Activated naive CD4-positive, alpha-beta T cell treated with Interleukin-2 at 50 U/mL for 16 hours (primary cell): ENCODE results near the gene SLC25A21.
A peak's percentile ranks its signal among the peaks of the same experiment; 100 is the strongest.

ENCODE experiments used
- DNase-seq: peaks from one replicate; pipeline ENCODE4 v3.0.0-alpha.2; 2020

The SLC25A21 gene

DNA sequence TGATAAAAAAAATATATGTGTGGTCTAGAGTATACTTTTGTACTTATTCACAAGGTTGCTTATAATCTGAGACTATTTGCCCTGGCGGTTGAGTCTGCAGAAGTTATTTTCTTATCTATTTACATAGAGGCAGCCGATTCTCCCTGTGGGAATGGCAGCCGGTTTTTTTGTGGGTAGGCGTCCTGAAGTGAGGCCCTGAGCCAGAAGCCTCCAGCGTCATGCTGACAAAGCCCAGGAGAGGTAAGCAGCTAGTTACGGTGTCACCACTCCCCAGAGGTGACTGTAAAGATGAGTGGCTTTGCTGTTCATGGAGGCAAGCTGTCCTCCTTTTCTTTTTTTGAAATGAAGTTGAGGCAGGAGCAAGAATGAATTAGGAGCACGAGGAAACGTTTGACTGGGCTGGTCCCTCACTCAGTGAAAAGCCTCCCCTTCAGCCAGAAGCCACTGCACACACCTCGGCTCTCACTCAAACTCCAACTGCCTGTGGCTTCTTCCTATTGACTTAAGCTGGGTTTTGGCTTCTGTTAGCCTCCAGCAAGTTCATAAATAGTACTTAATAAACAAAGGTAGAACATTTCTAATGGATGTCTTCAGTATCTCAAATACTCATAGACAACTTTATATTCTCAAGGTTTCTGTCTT lies 489.2 kb downstream of the SLC25A21 start:
- no peak for DNase-seq

DNA sequence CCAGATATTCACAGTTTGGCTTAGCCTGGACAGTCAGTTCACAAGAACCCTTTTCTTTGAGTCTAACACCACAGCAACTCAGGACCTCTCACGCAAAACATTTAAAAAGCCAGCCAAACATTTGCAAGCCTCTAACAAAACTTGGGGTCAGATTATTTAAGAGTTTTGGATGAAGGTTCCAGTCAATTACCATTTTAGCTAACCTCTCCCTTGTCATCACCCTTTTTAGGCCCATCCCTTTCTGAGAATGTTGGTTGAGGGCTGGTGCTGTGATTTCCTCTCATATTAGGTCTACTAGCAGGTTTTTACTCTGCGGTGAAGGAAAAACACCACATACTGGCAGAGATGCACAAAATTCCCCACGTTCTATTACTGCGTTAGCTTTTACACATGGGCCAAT lies 490.1 kb downstream of the SLC25A21 start:
- DNase-seq: no peak

DNA sequence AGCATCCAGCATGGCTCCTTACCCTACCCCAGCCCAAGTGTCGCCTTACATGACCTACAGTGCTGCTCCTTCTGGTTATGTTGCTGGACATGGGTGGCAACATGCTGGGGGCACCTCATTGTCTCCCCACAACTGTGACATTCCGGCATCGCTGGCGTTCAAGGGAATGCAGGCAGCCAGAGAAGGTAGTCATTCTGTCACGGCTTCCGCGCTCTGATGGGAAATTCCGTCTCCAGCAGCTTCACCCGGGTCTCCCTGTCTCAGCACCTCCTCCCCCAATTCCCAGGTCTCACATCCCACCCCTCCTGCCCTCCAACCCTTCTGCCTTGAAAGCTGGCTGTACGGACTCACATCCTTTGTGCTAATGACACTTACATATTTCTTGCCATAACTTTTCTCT lies 496.2 kb downstream of the SLC25A21 start:
- no peak for DNase-seq

DNA sequence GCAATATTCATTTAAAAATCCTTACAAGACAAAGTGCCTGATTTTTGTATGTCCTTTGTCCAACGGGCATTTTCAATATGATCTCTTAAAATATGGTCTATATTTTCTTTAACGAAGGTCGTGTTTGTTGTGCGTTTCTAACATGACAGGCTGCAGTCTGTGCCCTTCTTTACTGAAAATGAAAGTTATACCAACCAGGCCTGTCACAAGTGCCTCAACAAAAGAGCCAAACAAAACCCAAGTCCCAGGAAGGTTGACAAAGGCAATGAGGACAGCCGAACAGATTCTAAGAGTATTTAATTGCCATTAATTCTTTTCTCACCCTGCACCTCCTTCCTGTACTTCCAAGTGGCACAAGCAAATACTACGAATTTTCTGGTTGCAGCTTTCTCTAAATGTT lies 496.8 kb downstream of the SLC25A21 start:
- DNase-seq: no peak

DNA sequence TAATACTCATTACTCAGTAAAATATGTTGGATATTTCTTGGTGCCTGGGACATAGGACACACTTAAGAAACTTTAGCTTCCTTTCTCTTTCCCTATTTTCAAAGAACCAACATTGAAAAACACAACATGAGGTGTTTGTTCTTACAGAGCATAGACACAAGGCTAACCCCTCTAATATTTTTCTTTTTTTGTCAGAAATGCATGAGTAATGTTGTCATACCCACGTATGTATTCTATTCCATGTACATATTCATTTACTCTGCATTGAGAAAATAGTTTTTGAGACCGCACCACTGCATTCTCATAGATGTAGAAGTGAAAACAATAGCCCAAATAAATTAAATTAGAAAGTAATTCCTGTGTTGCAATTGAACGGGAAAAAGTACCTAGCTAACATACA lies 497.7 kb downstream of the SLC25A21 start:
- no peak for DNase-seq

DNA sequence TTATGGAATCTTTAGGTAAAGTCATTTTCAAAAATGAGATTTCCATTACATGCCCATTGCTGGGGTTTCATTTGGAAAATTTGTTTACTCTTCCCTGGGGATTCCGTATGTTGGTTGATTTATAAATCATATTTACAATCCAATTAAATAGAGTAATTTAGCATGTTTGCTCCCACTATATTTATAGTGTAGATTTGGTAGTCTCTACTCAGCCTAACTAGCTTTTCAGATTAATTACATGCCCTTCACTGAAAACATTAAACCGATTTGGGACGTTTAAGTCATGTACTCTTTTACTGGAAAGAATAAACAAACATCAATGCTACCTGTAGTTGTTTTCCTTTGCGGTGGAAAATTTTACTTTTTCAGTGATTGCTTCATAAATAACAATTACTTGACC lies 500.3 kb downstream of the SLC25A21 start:
- no peak for DNase-seq

DNA sequence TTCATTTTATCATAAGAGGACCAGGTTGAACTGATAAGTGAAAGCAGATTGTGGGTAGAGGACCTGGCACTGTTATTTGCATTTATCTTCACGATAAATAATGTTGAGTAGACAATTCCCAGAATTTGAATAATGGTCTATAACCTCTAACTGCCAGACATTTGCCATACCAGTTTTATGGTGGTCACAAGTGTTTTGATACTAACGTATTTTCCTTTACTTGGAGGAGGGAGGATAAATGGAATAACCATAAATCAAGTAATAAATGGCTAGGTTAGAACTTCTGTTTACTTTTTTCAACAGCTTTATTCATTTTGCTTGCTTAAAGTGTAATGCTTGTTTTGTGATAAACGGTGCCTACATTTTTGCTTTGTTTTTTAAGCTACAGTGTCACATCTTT lies 501.3 kb downstream of the SLC25A21 start:
- no peak for DNase-seq

DNA sequence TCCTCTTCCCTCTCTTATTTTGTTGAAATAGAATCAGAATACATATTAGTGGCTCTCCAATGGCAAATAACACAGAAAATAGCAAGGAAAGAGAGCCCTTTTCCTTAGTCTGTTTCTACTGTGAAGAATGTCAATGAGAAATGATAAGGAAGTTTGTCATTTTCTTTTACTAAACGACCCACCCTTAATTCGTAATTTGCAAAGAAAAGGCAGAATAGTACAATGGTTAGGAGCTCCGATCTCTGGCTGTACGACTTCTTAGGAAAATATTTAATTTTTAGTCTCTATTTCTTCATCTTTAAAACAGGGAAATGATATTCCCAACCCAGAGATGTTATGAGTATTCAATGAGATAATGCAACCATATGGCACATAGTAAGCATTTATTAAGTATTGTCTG lies 504.7 kb downstream of the SLC25A21 start:
- no peak for DNase-seq

DNA sequence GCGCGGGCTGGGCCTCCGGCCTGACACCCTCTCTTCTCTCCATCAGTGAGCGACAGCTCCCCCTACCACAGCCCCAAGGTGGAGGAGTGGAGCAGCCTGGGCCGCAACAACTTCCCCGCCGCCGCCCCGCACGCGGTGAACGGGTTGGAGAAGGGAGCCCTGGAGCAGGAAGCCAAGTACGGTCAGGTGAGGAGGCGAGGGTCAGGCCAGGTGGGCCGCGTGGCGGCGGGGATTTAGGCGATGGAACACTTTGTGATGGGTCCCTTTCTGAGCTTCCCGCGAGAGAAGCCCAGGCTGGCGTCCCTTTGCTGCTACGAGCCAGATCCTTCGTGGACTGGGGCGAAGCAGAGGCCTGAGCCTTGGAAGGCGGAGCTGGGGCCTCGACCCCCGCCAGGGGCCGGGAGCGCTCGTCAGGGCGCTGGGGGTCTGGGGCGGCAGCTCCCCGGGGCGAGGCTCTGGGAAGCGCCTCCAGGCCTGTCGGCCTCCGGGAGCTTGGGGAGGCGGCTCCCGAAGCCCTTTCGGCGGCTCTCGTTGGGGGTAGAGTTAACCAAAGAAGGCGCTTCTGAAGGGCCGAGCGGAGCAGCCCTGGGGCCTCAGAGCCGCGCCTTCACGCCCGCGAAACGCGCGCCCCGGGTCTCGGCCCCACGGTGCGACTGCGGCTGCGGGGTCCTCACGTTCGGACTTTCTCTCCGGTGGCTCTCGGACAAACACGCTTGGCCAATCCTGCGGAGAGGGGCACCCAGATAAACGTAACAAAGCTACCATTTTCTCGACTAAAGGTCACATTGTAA lies 505.8 kb downstream of the SLC25A21 start:
- DNase-seq: no peak

DNA sequence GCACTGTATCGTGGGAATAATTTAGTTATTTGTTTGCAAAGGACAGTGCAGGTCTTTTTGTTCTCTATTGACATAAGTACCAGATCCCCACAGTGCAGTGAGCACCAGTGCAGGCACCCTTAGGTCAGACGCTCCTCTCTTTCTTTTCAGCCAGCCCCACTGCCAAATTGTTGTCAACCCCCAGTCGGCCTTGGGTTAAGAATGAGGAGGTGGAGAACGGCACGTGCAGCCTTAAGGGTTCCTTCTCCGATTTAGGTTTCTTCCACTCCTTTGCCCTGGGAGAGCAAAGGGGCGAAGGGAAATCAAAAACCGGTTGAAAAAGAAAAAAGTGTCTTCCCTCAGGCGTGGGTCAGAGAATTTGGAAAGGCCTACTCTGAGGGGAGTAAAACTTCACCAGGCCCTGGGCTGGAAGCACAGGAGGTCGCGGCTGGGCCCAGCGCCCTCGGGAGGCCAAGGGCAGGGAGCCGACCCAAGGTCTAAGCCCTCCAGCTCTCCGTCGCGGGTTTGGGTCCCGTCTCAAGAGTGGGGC lies 506.5 kb downstream of the SLC25A21 start:
- DNase-seq: no peak

DNA sequence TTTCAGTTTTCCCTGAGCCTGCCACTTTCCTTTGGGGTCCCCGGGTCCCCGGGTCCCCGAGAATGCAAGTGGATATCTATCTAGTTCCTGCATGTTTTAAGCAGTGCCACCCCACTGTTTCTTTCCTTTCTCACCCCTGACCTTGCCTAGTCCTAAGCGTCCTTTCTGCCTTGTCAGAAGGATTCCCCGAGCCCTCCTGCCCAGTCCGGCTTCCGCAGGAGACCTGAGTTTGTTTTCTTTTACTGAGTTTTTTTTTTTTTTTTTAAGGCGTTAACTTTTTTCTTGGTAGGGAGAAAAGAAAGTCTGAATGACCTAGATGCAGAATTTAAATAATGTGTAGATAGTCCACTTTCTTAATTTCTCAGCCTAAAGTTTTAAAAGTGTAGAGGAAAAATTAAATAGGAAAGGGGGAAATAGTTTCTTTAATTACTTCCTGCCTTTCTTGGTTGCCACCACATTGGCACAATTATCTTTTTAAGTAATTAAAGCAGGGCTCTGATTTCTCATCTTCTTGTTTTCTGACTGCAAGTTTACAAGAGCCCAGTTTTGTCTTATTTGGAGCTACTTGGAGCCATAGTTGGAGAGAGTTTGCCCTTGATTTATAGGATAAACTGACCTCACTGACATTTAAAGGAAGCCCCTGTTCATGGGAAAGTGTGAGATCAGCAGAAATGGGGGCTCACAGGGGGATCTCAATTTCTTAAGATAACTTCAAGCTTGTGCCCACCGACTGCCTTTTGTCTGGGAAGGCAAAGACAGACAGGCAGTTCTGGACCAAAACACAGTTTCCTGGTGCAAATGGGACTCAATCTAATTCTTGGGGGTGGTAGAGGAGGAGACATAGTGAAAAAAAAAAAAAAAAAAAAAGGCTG lies 507.8 kb downstream of the SLC25A21 start:
- no peak for DNase-seq

DNA sequence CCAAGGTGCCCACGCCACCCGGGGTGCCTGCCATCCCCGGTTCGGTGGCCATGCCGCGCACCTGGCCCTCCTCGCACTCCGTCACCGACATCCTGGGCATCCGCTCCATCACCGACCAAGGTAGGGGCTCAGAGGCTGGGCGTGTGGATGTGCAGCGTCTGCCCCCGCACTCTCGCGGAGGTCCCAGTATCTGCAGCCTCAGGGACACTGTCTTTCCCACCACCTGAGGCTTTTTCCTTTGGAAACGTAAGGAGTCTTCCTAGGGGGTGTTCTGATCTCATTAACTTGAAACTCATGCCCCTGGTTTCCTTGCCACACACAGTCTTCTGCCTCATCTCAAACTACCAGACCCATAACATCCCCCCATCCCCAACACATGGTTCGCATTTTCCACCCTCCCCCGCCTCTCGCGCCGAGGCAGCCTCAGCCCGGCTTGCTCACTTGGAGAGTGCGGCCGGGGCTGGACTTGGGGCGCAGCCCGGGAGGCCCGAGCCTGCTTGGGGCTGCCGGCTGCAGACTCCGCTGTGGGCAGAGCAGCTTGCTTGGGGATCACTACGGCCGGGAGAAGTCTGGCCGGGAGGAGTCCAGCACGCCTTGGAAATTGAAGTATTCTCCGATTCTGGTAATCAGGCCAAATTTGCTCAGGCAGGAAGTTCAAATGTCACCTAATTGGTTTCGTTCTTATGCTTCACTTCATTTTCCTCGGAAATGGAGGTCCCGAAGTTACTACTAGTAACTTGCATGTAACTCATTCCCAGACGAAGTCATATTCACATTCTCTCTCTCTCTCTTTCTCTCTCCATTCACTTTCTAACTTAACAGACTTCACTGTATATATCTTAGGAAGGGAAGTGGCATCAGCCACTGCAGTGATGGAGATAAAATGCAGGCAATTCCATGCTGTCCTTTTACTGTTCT lies 508.7 kb downstream of the SLC25A21 start:
- no peak for DNase-seq

DNA sequence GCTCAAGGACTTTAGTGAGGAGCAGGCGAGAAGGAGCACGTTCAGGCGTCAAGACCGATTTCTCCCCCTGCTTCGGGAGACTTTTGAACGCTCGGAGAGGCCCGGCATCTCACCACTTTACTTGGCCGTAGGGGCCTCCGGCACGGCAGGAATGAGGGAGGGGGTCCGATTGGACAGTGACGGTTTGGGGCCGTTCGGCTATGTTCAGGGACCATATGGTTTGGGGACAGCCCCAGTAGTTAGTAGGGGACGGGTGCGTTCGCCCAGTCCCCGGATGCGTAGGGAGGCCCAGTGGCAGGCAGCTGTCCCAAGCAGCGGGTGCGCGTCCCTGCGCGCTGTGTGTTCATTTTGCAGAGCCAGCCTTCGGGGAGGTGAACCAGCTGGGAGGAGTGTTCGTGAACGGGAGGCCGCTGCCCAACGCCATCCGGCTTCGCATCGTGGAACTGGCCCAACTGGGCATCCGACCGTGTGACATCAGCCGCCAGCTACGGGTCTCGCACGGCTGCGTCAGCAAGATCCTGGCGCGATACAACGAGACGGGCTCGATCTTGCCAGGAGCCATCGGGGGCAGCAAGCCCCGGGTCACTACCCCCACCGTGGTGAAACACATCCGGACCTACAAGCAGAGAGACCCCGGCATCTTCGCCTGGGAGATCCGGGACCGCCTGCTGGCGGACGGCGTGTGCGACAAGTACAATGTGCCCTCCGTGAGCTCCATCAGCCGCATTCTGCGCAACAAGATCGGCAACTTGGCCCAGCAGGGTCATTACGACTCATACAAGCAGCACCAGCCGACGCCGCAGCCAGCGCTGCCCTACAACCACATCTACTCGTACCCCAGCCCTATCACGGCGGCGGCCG lies 509.6 kb downstream of the SLC25A21 start:
- no peak for DNase-seq

DNA sequence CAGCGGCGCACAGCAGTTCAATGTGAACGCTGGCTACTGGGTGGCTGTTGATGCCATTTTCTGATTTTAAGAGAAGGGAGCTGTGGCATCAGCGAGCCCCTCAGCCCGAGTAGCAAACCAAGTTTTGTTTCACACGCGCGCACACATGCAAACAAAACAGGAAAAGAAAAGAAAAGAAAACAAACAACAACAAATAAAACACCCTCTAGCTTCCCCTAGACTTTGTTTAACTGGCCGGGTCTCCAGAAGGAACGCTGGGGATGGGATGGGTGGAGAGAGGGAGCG lies 510.2 kb downstream of the SLC25A21 start:
- no peak for DNase-seq

DNA sequence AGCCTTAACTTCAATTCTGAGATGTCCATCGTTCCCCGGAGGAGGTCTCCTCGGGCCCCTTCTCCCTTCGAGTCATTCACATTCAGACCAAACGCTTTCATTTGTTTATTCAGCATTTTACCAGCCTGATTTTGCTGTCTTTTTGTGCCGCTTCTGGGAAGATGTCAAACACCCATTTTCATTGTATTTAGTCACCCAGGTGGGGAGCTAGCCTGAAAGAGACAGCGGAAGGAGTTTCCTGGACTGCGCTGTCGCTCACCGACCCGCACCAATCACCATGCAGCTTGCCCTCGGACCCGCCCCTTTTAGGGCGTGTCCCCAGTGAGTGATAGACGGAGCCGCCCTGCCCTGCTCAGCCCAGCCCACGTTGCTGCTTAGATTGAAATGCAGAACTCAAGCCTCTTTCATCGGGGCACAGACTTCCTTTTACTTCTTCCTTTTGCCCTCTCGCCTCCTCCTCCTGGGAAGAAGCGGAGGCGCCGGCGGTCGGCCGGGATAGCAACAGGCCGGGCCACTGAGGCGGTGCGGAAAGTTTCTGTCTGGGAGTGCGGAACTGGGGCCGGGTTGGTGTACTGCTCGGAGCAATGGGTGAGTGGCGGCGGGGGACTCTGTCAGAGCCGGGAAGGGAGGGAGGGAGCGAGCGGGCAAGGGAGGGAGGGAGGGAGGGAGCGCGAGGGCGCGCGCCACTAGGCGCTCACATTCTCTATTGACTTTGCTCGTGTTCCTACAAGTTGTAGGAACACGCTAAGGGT lies 510.7 kb downstream of the SLC25A21 start, which contains the start of gene PAX9:
Gene PAX9, plus strand, starts transcription at position 355 of the 752 bp plus-strand sequence. Its CDS starts 230 bp downstream, at position 585.
- DNase-seq: peak; percentile 35

DNA sequence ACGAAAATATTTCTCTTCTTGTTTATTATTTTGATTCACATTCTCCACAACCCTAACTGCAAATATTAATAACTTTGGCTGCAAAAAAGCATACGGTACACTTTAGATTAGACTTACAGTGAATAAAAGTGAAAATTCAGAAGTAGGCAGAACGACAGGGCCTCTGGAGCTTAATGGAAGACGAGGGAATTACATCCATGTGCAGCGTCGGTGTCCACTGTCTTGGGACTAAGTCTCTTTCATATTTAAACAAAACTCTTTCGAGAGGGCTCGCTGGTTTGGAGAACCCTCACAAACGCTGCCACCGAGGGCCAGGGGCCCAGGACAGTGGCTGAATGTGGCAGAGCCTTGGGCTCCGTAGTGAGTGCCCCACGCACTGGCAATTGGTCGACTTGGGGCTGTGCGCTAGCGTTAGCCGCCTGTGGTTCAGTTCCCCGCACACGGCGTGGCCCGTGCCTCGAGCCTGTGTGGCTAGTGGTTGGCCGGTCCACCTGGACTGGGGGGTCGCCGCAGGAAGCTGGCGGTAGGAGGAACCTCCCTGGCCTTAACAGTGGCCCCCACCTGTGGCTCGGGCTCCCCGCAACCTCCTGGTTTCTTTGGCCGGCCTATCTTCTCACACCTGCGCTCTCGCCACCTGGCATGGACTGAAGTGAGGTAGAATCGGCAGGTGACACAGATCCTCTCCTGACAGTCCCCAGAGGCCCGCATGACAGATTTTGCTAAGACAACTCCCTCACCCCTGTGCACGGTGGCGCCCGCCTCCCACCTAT lies 511.5 kb downstream of the SLC25A21 start:
- DNase-seq: no peak

DNA sequence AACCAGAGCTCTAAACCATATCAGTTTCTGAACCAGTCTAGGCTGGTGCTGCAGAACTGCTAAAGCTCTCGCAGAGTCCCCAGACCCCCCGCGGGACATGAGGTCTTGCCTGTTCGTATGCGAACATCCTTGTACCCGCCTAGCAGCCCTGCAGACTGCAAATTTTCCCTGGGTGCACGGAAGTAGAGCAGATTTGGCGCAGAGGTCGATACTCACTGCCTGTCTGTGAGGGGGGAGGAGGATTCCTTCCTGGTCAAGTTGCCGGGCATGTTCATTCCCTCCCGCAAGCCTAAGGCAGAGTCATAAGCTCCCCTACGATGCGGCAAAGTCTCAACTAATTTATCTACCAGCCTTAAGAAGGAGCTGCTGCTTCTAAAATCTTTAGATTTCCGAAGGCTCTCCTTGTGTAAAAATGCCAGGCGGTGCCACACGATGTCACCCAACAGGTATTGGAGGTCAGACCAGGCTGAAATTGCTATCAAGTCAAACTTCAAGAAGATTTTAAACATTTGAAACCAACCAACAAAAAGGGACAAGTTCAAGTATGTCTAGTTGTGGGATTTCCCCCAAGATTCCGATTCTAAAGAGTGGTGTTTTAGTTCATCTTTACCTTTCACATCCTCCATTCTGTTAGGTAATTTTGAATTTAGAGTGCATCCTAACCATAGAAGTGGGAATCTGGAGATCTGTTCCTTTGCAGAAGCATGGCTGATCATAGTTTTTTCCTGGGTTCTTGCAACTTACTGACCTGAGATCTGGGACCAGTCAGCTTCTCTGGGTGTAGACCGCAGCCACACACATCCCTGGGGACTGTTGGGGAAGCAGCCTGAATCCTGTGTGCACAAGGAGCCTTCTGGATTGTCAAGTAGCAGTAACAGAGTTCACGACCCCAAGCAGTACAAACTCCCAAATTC lies 512.3 kb downstream of the SLC25A21 start:
- DNase-seq: no peak

DNA sequence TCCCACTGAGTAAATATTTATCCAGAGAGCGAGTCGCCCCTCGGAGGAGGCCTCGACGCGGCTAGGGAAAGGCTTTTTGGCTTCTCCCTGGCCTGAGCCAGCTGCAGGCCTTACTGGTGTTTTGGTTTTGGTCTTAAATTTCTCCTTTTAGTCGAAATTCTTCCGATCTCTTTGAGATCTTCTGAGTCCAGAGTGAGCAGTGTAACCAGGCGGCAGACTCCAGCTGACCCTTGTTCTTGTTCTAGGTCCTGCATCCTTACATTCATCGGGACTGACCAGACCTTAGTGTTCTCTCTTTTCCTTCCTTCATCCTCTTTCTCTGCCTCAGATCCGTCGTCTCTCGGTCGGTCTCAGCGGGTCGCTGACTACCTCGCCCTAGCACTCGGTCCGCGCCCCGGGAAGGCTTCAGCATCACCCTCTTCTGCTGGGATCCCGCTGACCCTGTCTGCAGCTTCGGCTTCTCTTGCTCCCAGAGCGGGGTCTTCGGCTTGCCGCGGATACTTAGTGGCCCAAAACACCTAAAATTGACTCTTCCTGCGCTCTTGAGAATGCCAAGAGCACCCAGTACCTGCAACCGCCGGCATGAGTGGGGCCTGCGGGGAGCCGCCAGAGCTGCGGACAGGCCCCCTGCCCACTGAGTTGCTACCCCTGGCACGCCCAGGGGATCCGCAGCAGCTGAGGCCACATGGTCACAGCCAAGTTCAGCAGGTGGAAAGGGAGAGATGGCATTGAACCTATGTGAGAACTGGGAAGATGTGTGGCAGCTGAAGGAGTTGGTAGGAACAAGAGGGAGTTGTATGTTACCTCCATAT lies 513.2 kb downstream of the SLC25A21 start:
- no peak for DNase-seq
